Tibial nerve (tissue), 4 donors: Measurements from ENCODE around the gene OR6X1.

Experiments
- CTCF ChIP-seq, 5 experiments: fragments of 200-600 bp in 3 of 5; fragments of 450-650 bp in 2 of 5; sonication (generic) in 3 of 5; IDR thresholded peaks; one replicate each; pipeline ENCODE4 v1.5.1; 2016 to 2019; ENCODE audit warnings: antibody characterized with exemption in 5 of 5, mild to moderate bottlenecking in 3 of 5, moderate library complexity in 2 of 5
- EP300 ChIP-seq, 2 donors: sonication (generic); formaldehyde crosslinking; IDR thresholded peaks; one replicate each; pipeline ENCODE4 v1.6.1; 2017; ENCODE audit warnings: antibody characterized with exemption in 2 of 2, mild to moderate bottlenecking in 1 of 2
- POLR2A ChIP-seq, 2 donors: fragments of 450-650 bp; IDR thresholded peaks; one replicate each; pipeline ENCODE4 v1.6.1; 2017; ENCODE audit warnings: antibody characterized with exemption in 2 of 2, mild to moderate bottlenecking in 2 of 2, moderate library complexity in 2 of 2

- TF ChIP-seq POLR2A (IDR thresholded peaks at IDR 0.05) (no peak), EP300 (IDR thresholded peaks at IDR 0.05) (no peak), CTCF (IDR thresholded peaks at IDR 0.05) (no peak)
Observed at GRCh38 chr11:123738374-123738773, 15.9 kb downstream of the OR6X1 start.
